ENCODE data around the gene ANKUB1. TPM values are rescaled to one million over a fixed set of nuclear protein-coding genes. Genes with fewer than 3 reads are reported as not detected.
"Not testable (repeated sequence)": the region's sequence is repeated elsewhere in the genome, so short reads cannot be mapped to it uniquely, and the experiment has no call there.

Gene ANKUB1
- total and polyA plus RNA-seq, 2 donors (not counting 1 experiment from before 2014, with no cell fraction given): not detected

- no peak overlapping the region for H3K27ac Mint-ChIP-seq
These were observed 47.5 kb upstream of the ANKUB1 start for GRCh38 chr3:149839896-149840295.

GRCh38 chr3:149839469-149839868, 47.1 kb upstream of the ANKUB1 start:
- POLR2A ChIA-PET, H3K27ac Mint-ChIP-seq, CTCF ChIA-PET: not testable (repeated sequence)

More at GRCh38 chr3:149839896-149840295, 47.5 kb upstream of the ANKUB1 start:
- H3K4me3 ChIP-seq (ENCODE audit: control extremely low read depth in 1 of 5, extremely low read depth in 1 of 5, insufficient read depth in 1 of 5, low read depth in 2 of 5, low read length in 4 of 5): no peak overlapping the region
- POLR2A ChIA-PET: no interaction called here
- no CpG with 5 or more reads among the region's 3 CpGs for WGBS (ENCODE audit: insufficient coverage)
- H3K9me3 Mint-ChIP-seq (ENCODE audit: insufficient read depth): peaks cover 21% of the 10 kb centered on the region
- no peak overlapping the region for H3K9ac ChIP-seq (ENCODE audit: low read length)
- ATAC-seq (ENCODE audit: low read depth) (no peak), DNase-seq (no peak)
- H3K36me3 ChIP-seq (replicated peaks in 1 of 2; ENCODE audit: control extremely low read depth in 1 of 2, control insufficient read depth in 1 of 2, extremely low read depth in 1 of 2, insufficient read depth in 2 of 2, low read length in 1 of 2): peaks cover 3 to 5% of the 10 kb centered on the region in 2 experiments
- peaks cover 34% of the 10 kb centered on the region for H3K4me1 Mint-ChIP-seq
- no peaks in the 10 kb centered on the region for H3K27me3 ChIP-seq (replicated peaks in 1 of 4; ENCODE audit: control extremely low read depth in 1 of 4, control insufficient read depth in 3 of 4, insufficient read depth in 4 of 4, low read length in 3 of 4)
- H3K79me2 ChIP-seq (ENCODE audit: control insufficient read depth, insufficient read depth, low read length): peaks cover 89% of the 10 kb centered on the region
- no peak overlapping the region for H3K4me2 ChIP-seq (replicated peaks; ENCODE audit: low read depth, low read length, poor library complexity, severe bottlenecking)
- H3K27me3 Mint-ChIP-seq: no peaks in the 10 kb centered on the region
- TF ChIP-seq CTCF (IDR thresholded peaks at IDR 0.05) (no peak), EZH2 (IDR thresholded peaks at IDR 0.05; ENCODE audit: borderline replicate concordance, insufficient read depth, low read depth, low read length, poor library complexity, severe bottlenecking) (no peak)
- H3K27ac ChIP-seq (ENCODE audit: low read length in 2 of 2): no peak overlapping the region
- H3K9me3 ChIP-seq (ENCODE audit: control extremely low read depth in 1 of 3, control insufficient read depth in 2 of 3, insufficient read depth in 1 of 3, low read length in 2 of 3): peaks cover 11 to 28% (median 18%) of the 10 kb centered on the region in 3 donors
- H2AFZ ChIP-seq (ENCODE audit: insufficient read depth, low read depth, low read length, poor library complexity, severe bottlenecking): no peak overlapping the region
- CTCF ChIA-PET: no interaction called here
- H3K4me1 ChIP-seq (ENCODE audit: control insufficient read depth in 2 of 2, insufficient read depth in 2 of 2, low read length in 2 of 2): peaks cover 8 to 9% of the 10 kb centered on the region in 2 donors
- peaks cover 57% of the 10 kb centered on the region for H4K20me1 ChIP-seq (ENCODE audit: control insufficient read depth, insufficient read depth, low read length, poor library complexity, severe bottlenecking)
- no peak overlapping the region for H3K4me3 Mint-ChIP-seq
- intact Hi-C loops (cut with micrococcal nuclease): no loop called here

GRCh38 chr3:149838491-149838890, 46.1 kb upstream of the ANKUB1 start:
- H3K36me3 ChIP-seq (replicated peaks in 1 of 2; ENCODE audit: control extremely low read depth in 1 of 2, control insufficient read depth in 1 of 2, extremely low read depth in 1 of 2, insufficient read depth in 2 of 2, low read length in 1 of 2); H3K27ac ChIP-seq (ENCODE audit: low read length in 2 of 2); H3K4me3 ChIP-seq (ENCODE audit: control extremely low read depth in 1 of 5, extremely low read depth in 1 of 5, insufficient read depth in 1 of 5, low read depth in 2 of 5, low read length in 4 of 5); DNase-seq; intact Hi-C loops (cut with micrococcal nuclease); H3K4me1 ChIP-seq (ENCODE audit: control insufficient read depth in 2 of 2, insufficient read depth in 2 of 2, low read length in 2 of 2); H3K27ac Mint-ChIP-seq; POLR2A ChIA-PET; H3K27me3 Mint-ChIP-seq; H3K4me3 Mint-ChIP-seq; H3K4me2 ChIP-seq (replicated peaks; ENCODE audit: low read depth, low read length, poor library complexity, severe bottlenecking); H3K9ac ChIP-seq (ENCODE audit: low read length); H2AFZ ChIP-seq (ENCODE audit: insufficient read depth, low read depth, low read length, poor library complexity, severe bottlenecking); ATAC-seq (ENCODE audit: low read depth); H3K27me3 ChIP-seq (replicated peaks in 1 of 4; ENCODE audit: control extremely low read depth in 1 of 4, control insufficient read depth in 3 of 4, insufficient read depth in 4 of 4, low read length in 3 of 4); CTCF ChIA-PET: not testable (repeated sequence)
- Histone ChIP-seq H3K79me2 (ENCODE audit: control insufficient read depth, insufficient read depth, low read length) (peaks cover 90% of the 10 kb centered on the region), H4K20me1 (ENCODE audit: control insufficient read depth, insufficient read depth, low read length, poor library complexity, severe bottlenecking) (peaks cover 57% of the 10 kb centered on the region), H3K9me3 (ENCODE audit: control extremely low read depth in 1 of 3, control insufficient read depth in 2 of 3, insufficient read depth in 1 of 3, low read length in 2 of 3) (peaks cover 16 to 42% (median 18%) of the 10 kb centered on the region in 3 donors)
- Mint-ChIP-seq H3K9me3 (ENCODE audit: insufficient read depth) (peaks cover 26% of the 10 kb centered on the region), H3K4me1 (peaks cover 28% of the 10 kb centered on the region)
- 97% methylated on average over 2 of the region's 3 CpGs for WGBS (ENCODE audit: insufficient coverage)

More at GRCh38 chr3:149839469-149839868, 47.1 kb upstream of the ANKUB1 start:
- H3K4me3 Mint-ChIP-seq; H3K27me3 ChIP-seq (replicated peaks in 1 of 4; ENCODE audit: control extremely low read depth in 1 of 4, control insufficient read depth in 3 of 4, insufficient read depth in 4 of 4, low read length in 3 of 4); DNase-seq; H3K9ac ChIP-seq (ENCODE audit: low read length); H3K36me3 ChIP-seq (replicated peaks in 1 of 2; ENCODE audit: control extremely low read depth in 1 of 2, control insufficient read depth in 1 of 2, extremely low read depth in 1 of 2, insufficient read depth in 2 of 2, low read length in 1 of 2); H3K4me2 ChIP-seq (replicated peaks; ENCODE audit: low read depth, low read length, poor library complexity, severe bottlenecking); H2AFZ ChIP-seq (ENCODE audit: insufficient read depth, low read depth, low read length, poor library complexity, severe bottlenecking); ATAC-seq (ENCODE audit: low read depth); H3K4me1 ChIP-seq (ENCODE audit: control insufficient read depth in 2 of 2, insufficient read depth in 2 of 2, low read length in 2 of 2); H3K27ac ChIP-seq (ENCODE audit: low read length in 2 of 2); intact Hi-C loops (cut with micrococcal nuclease); H3K4me3 ChIP-seq (ENCODE audit: control extremely low read depth in 1 of 5, extremely low read depth in 1 of 5, insufficient read depth in 1 of 5, low read depth in 2 of 5, low read length in 4 of 5); H3K27me3 Mint-ChIP-seq: not testable (repeated sequence)
- Histone ChIP-seq H3K9me3 (ENCODE audit: control extremely low read depth in 1 of 3, control insufficient read depth in 2 of 3, insufficient read depth in 1 of 3, low read length in 2 of 3) (peaks cover 16 to 32% (median 18%) of the 10 kb centered on the region in 3 donors), H4K20me1 (ENCODE audit: control insufficient read depth, insufficient read depth, low read length, poor library complexity, severe bottlenecking) (peaks cover 57% of the 10 kb centered on the region), H3K79me2 (ENCODE audit: control insufficient read depth, insufficient read depth, low read length) (peaks cover 90% of the 10 kb centered on the region)
- Mint-ChIP-seq H3K4me1 (peaks cover 34% of the 10 kb centered on the region), H3K9me3 (ENCODE audit: insufficient read depth) (peaks cover 25% of the 10 kb centered on the region)
- no CpG with 5 or more reads among the region's 3 CpGs for WGBS (ENCODE audit: insufficient coverage)
